Duodenal mucosa (tissue), 2 donors: ENCODE measurements around the gene FPGS.
"Not testable (repeated sequence)": the region's sequence is repeated elsewhere in the genome, so short reads cannot be mapped to it uniquely, and the experiment has no call there.

Source experiments
- H3K27ac ChIP-seq: one replicate; pipeline ENCODE4 v1.7.0; 2013; ENCODE audit warnings: low read depth, low read length
- H3K27me3 ChIP-seq, 2 donors: one replicate each; pipeline ENCODE4 v1.7.0; 2013; ENCODE audit warnings: low read length in 2 of 2, control low read depth in 1 of 2; ENCODE audit not compliant: insufficient read depth in 2 of 2, control insufficient read depth in 1 of 2
- H3K36me3 ChIP-seq, 2 donors: one replicate each; pipeline ENCODE4 v1.7.0; 2013; ENCODE audit warnings: low read length in 2 of 2, control low read depth in 1 of 2; ENCODE audit not compliant: insufficient read depth in 2 of 2, control insufficient read depth in 1 of 2
- H3K4me1 ChIP-seq, 2 donors: one replicate each; pipeline ENCODE4 v1.7.0; 2013; ENCODE audit warnings: low read length in 2 of 2, control low read depth in 1 of 2; ENCODE audit not compliant: insufficient read depth in 2 of 2, control insufficient read depth in 1 of 2
- H3K4me3 ChIP-seq, 2 donors: one replicate each; pipeline ENCODE4 v1.7.0; 2013; ENCODE audit warnings: low read length in 2 of 2, low read depth in 1 of 2
- H3K9ac ChIP-seq, 2 donors: one replicate each; pipeline ENCODE4 v1.7.0; 2013; ENCODE audit warnings: low read length in 2 of 2, low read depth in 1 of 2
- H3K9me3 ChIP-seq, 2 donors: one replicate each; pipeline ENCODE4 v1.7.0; 2013; ENCODE audit warnings: low read length in 2 of 2, control low read depth in 1 of 2; ENCODE audit not compliant: control insufficient read depth in 1 of 2

FPGS gene

DNA sequence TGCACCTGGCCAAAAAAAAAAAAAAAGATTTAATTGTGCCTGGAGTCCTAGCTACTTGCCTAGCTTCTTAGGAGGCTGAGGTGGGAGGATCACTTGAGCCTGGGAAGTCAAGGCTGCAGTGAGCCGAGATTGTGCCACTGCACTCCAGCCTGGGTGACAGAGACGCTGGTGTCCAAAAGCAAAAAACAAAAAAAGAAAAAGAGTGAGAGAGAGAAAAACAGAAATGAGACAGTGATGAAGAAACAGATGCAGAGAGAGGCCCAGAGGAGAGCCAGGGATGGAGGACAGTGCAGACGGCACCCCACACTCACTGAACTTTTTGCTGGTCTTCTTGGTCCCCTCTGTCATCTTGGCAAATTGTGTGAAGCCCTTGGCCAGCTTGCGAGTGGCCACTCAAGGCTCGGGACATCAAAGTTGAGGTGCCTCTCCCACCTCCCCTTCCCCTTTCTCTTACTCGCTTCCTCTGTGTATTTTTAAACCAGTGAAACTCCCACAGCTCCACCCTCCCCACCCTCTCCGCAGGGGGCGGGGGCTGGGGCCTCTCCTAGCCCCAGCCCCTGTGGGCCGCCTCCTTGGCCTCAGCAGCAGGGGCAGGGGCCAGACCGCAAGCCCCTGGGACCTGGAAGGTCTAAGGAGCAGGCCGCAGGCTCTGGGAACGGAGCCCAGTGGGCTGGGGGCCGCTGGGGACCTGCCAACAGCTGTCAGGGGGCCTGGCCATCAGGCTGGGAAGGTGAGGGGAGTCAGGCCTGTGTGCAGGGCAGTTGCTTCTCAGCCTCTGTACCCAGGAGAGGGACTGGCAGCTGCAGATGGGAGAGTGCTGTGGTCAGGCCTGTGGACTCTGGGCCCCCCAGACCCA lies 24.2 kb upstream of the FPGS start, which contains the start of gene SH2D3C:
SH2D3C (minus strand) TSS at position 387 of the 856 bp plus-strand sequence; CDS start at position 348, 39 bp downstream.
- Histone ChIP-seq H3K27me3 (no peaks in the 10 kb centered on the region), H3K27ac (peak within 1 kb of the TSS; percentile 77), H3K9me3 (no peaks in the 10 kb centered on the region), H3K36me3 (no peaks in the 10 kb centered on the region), H3K4me3 (peak within 1 kb of the TSS; percentile 60 to 61), H3K9ac (peak within 1 kb of the TSS; percentile 43 to 52), H3K4me1 (peaks cover 0 to 33% of the 10 kb centered on the region in 2 donors)

DNA sequence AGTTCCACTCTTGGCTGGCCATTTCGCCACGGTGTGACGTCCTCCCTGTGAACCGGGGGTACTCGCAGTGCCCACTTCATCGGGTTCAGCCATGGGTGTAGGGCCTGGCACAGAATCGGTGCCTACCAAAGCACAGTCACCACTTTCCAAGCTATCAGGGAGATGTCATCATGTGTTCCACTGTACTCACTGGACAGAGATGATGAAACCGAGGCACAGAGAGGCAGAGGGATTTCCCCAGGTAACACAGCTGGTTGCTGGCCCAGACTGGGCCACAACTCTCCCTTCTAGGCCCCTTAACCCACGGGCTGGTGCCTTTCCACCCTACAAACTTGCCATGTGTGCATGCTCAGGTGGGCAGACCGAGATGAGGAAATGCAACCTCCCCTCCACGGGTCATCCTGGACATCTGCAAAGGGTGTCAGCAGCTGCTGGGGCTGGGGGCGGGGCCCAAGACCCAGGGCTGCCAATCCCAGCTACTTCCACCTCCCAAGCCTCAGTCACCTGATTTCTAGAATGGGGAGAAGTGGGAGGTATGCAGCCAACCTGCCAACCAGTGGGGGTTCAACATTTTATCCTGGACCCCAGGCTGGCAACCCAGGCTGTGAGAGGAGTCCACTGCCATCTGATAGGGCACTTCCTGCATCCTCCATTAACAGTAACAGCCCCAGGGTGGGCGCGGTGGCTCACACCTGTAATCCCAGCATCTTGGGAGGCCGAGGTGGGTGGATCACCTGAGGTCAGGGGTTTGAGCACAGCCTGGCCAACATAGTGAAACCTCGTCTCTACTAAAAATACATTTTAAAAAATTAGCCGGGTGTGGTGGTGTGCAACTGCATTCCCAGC lies 23.3 kb upstream of the FPGS start:
- H3K27ac ChIP-seq, result peak overlapping the region; percentile 77
- peak overlapping the region; percentile 43 to 52 for H3K9ac ChIP-seq
- H3K4me3 ChIP-seq, result peak overlapping the region; percentile 58 to 61

DNA sequence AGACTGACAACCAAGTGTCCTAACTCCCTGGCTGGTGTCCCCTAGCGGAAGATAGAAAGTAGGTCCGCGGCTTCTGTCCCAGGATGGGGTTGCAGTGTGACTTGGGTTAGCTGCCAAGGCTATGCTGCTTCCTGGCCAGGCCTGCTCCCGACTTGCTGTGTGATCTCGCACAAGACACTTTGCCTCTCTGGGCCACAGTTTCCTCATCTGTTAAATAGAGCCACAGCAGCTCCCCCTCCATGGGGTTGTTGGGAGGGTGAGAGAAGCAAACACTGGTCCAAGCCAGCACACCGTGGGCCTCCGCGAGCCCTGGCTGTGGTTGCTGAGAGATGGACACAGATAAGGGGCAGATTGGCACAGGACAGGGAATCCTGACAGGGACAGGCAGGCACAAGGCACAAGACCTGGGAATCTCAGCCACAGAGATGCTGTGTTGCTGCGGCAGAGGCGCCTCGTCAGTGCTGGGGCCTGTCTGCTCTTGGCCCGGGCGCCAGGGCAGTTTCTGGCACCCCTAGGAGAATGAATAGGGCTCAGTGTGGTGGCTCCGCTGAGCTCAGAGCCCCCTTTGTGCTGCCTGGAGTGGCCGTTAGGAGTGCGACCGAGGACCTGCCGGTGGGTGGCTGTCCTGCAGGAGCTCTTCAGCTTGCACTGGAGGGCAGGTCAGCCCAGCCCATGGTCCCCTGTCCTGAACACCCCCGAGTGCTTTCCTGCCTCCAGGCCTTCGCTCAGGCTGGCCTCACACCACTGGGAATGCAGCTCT lies 22.4 kb upstream of the FPGS start:
- Histone ChIP-seq H3K27ac (no peak overlapping the region), H3K9ac (peak overlapping the region in 1 of 2 donors; percentile 18), H3K27me3 (no peaks in the 10 kb centered on the region), H3K36me3 (no peaks in the 10 kb centered on the region), H3K4me1 (peaks cover 4 to 45% of the 10 kb centered on the region in 2 donors), H3K4me3 (no peak overlapping the region), H3K9me3 (no peaks in the 10 kb centered on the region)

More for the DNA sequence above, 23.3 kb upstream of the FPGS start:
- no peaks in the 10 kb centered on the region for H3K27me3 ChIP-seq
- no peaks in the 10 kb centered on the region for H3K9me3 ChIP-seq
- peaks cover 0 to 40% of the 10 kb centered on the region in 2 donors for H3K4me1 ChIP-seq
- no peaks in the 10 kb centered on the region for H3K36me3 ChIP-seq

DNA sequence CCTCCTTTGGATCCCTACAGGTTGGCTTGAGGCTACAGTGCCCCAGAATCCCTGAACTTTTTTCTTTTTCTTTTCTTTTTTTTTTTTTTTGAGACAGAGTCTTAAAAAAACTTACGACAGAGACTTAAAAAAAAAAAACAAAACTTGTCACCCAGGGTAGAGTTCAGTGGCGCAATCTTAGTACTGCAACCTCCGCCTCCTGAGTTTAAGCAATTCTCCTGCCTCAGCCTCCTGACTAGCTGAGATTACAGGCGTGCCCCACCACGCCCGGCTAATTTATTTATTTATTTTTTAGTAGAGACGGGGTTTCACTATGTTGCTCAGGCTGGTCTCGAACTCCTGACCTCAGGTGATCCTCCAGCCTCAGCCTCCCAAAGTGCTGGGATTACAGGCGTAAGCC lies 21.8 kb upstream of the FPGS start:
- not testable (repeated sequence) for H3K36me3 ChIP-seq, H3K4me3 ChIP-seq, H3K9ac ChIP-seq, H3K27ac ChIP-seq, H3K9me3 ChIP-seq, H3K27me3 ChIP-seq
- H3K4me1 ChIP-seq, result peaks cover 4 to 45% of the 10 kb centered on the region in 2 donors

DNA sequence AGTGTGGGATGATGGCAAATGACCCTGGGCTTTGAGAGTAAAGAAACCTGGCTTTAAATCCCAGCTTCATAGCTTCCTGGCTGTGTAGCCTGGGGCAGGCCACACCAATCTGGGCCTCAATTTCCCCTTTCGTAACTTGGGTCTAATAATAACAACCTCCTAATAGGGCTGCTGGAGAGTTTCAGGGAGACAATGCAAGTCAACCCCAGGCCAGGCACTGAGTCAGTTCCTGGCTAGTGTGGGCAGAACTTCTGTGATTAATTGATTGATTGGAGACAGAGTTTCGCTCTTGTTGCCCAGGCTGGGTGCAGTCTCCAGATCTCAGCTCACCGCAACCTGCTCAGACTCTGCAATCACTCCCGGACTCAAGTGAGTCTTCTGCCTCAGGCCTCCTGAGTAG lies 20.9 kb upstream of the FPGS start:
- Histone ChIP-seq H3K9ac (no peak overlapping the region), H3K36me3 (no peaks in the 10 kb centered on the region), H3K9me3 (no peaks in the 10 kb centered on the region), H3K27ac (no peak overlapping the region), H3K4me3 (no peak overlapping the region), H3K27me3 (no peaks in the 10 kb centered on the region), H3K4me1 (peaks cover 5 to 46% of the 10 kb centered on the region in 2 donors)

DNA sequence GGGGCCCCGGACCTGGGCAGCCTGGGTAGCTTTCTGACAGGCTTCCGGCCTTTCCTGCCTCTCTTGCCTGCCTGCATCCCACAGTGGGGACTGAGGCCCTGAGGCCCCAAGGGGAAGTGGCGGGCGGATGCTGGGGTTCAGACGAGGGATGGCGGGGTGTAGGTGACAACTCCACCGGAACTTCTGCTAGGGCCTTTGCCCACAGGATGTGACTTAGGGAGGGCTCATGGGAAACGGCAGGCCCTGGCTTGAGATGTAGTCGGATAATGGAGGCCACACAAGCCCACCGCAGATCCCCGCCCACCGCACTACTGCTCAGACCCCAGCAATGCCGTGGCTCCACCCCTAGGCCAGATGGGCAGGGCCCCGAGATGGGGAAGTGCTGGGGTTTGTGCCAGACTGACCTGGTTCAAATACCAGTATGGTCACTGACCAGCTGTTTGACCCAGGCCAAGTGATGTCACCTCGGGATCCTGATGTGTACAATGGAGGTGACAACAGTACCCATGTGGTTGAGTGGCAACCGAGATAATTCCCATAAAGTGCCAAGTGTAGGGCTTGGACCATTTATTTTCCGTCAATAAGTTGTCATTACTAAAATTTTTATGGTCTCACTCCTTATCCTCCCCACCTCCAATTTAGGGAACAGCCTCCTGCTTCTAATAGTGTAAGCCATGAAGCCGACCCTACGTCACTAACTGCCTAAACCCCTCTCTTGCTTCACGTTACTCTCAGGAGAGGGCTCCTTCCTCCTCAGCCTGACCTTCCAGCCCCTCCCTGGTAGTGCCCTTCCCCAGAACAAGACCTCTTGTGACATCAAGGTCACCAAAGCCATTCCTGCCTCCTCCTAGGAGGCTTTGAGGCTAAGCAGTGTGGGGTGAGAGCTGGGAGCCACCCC lies 19.3 kb upstream of the FPGS start:
- Histone ChIP-seq H3K36me3 (peaks cover 12 to 15% of the 10 kb centered on the region in 2 donors), H3K9ac (peak overlapping the region in 1 of 2 donors; percentile 6), H3K9me3 (no peaks in the 10 kb centered on the region), H3K4me3 (peak overlapping the region in 1 of 2 donors; percentile 23), H3K4me1 (peaks cover 14 to 54% of the 10 kb centered on the region in 2 donors), H3K27me3 (no peaks in the 10 kb centered on the region), H3K27ac (peak overlapping the region; percentile 37)

DNA sequence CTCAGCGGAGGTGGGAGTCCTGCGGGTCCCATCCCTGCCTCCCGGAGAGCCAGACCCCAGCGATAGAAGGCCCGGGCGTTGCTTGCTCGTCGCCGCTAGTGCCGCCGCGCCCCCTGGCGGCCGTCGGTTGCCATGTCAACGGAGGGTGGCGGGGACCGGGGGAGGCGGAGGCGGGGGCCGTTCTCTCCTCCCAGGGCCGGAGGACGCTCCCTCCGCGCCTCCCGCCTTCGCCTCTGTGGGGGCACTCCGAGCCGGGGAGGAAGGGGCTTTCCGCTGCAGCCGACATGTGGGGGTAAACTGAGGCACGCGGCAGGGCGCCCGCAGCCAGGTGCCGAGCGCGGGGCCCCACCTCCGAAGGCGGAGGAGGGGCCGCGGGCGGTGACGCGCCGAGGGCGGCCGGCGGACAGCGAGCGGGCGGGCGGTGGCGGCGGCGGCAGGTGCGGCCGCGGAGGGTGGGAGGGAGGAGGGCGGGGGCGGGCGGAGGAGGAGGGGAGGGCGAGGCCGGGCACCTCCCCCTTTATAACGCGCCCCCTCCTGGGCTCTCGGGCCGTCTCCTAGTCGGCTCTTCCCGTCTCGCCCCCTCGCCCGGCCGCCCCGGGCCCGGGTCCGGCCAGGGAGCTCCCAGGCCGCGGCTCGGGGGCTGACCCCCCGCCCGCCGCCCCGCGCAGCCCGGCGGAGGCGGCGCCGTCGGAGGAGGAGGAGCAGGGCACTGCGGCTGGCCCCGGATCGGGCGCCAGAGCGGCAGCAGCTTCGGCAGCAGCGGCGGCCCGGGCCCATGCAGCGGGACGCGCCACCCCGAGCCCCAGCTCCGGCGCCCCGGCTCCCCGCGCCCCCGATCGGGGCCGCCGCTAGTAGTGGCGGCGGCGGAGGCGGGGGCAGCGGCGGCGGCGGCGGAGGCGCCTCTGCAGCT lies 17.4 kb upstream of the FPGS start:
- H3K27ac ChIP-seq, result peak overlapping the region; percentile 86
- no peaks in the 10 kb centered on the region for H3K27me3 ChIP-seq
- no peaks in the 10 kb centered on the region for H3K9me3 ChIP-seq
- H3K4me1 ChIP-seq, result peaks cover 14 to 44% of the 10 kb centered on the region in 2 donors
- H3K36me3 ChIP-seq, result peaks cover 28 to 35% of the 10 kb centered on the region in 2 donors
- H3K9ac ChIP-seq, result peak overlapping the region; percentile 9 to 29
- H3K4me3 ChIP-seq, result peak overlapping the region; percentile 38 to 60

DNA sequence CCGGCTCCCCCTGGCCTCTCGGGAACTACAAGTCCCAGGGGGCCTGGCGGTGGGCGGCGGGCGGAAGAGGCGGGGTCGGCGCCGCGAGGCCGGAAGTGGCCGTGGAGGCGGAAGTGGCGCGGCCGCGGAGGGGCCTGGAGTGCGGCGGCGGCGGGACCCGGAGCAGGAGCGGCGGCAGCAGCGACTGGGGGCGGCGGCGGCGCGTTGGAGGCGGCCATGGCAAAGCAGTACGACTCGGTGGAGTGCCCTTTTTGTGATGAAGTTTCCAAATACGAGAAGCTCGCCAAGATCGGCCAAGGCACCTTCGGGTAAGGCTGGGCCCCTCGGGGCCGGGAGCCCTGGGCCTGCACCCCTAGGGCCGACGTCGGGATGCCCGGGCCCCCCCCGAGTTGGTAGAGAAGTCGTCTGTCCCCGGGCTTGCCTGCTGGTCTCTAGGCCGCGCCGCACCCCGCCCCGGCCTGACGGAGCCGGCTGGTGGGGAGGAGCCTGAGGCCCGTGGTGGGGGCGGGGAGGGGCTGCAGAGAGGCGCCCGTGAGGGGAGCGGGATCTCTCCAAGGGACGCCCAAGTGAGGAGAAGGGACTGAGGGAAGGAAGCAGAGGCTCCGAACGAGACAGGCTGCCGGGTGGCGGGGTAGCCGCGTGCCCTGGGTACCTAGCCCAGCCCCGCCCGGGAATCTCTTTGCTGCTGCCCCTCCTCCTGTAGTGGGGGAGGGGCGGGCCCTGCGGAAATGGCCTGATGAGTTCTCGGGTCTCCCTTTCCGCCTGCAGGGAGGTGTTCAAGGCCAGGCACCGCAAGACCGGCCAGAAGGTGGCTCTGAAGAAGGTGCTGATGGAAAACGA lies 16.5 kb upstream of the FPGS start, which contains the start of gene CDK9:
CDK9 (plus strand) TSS at position 102 of the 840 bp plus-strand sequence; CDS start at position 217, 115 bp downstream.
- peaks cover 31 to 43% of the 10 kb centered on the region in 2 donors for H3K36me3 ChIP-seq
- peaks cover 14 to 39% of the 10 kb centered on the region in 2 donors for H3K4me1 ChIP-seq
- H3K27me3 ChIP-seq, result no peaks in the 10 kb centered on the region
- H3K9ac ChIP-seq, result peak within 1 kb of the TSS; percentile 70 to 76
- peak within 1 kb of the TSS; percentile 88 for H3K27ac ChIP-seq
- peak within 1 kb of the TSS; percentile 79 to 88 for H3K4me3 ChIP-seq
- H3K9me3 ChIP-seq, result no peaks in the 10 kb centered on the region
